Suppressor macrophage (primary cell): Measurements from ENCODE around the gene LMCD1.

Experiments
- DNase-seq, 4 experiments: peaks; one replicate each; pipeline ENCODE4 v3.0.0-alpha.2; 2020 to 2022

The LMCD1 gene

GRCh38 chr3:8623741-8624140 is 122.1 kb downstream of the LMCD1 start:
- no peak for DNase-seq
